HepG2 (cell line): ENCODE results near the gene ABCC3. TPM values are rescaled to one million over a fixed set of nuclear protein-coding genes. Genes with fewer than 3 reads are reported as not detected.
A peak's percentile ranks its signal among the peaks of the same experiment; 100 is the strongest.

Source experiments
- ARNT2 ChIP-seq: sonication (generic); formaldehyde crosslinking; IDR thresholded peaks from 2 replicates; pipeline ENCODE4 v1.8.0; 2022; ENCODE audit warnings: mild to moderate bottlenecking, low read depth, missing genetic modification reagents, moderate library complexity
- CREM ChIP-seq, 2 experiments: sonication (generic) in 1 of 2; formaldehyde crosslinking in 1 of 2; IDR thresholded peaks; 2 replicates each; pipeline versions ENCODE4 v1.4.0 to v1.6.1; 2016 to 2020; ENCODE audit warnings: antibody characterized with exemption in 1 of 2, mild to moderate bottlenecking in 1 of 2, missing genetic modification reagents in 1 of 2
- ELF3 ChIP-seq: IDR thresholded peaks from 2 replicates; pipeline ENCODE4 v1.6.1; 2016; ENCODE audit warnings: missing genetic modification reagents, missing compliant biosample characterization
- ETV5 ChIP-seq: IDR thresholded peaks from 2 replicates; pipeline ENCODE4 v1.6.1; 2018; ENCODE audit warnings: missing biosample characterization, missing genetic modification reagents, inconsistent platforms, borderline replicate concordance
- HOXA9 ChIP-seq: sonication (generic); formaldehyde crosslinking; IDR thresholded peaks from 2 replicates; pipeline ENCODE4 v1.8.1; 2022; ENCODE audit warnings: missing genetic modification reagents, mild to moderate bottlenecking, moderate library complexity, borderline replicate concordance
- KAT2B ChIP-seq: fragments of 150-350 bp; IDR thresholded peaks from 2 replicates; pipeline ENCODE4 v1.6.1; 2014; ENCODE audit warnings: low read depth, low read length, borderline replicate concordance
- MNT ChIP-seq: fragments of 450-650 bp; IDR thresholded peaks from 2 replicates; pipeline ENCODE4 v1.6.1; 2016
- MZF1 ChIP-seq: sonication (generic); formaldehyde crosslinking; IDR thresholded peaks from 2 replicates; pipeline ENCODE4 v1.8.1; 2023; ENCODE audit warnings: mild to moderate bottlenecking, missing genetic modification reagents, borderline replicate concordance
- PCBP1 ChIP-seq: fragments of 200-400 bp; formaldehyde crosslinking; IDR thresholded peaks from 2 replicates; pipeline ENCODE4 v1.6.1; 2017; ENCODE audit warnings: mild to moderate bottlenecking, low read depth, low read length, borderline replicate concordance
- REPIN1 ChIP-seq: sonication (generic); formaldehyde crosslinking; IDR thresholded peaks from 2 replicates; pipeline ENCODE4 v1.8.0; 2022; ENCODE audit warnings: missing genetic modification reagents, low read depth, mild to moderate bottlenecking, borderline replicate concordance
- REXO4 ChIP-seq: sonication (generic); formaldehyde crosslinking; IDR thresholded peaks from 2 replicates; pipeline ENCODE4 v1.8.0; 2022; ENCODE audit warnings: missing genetic modification reagents, mild to moderate bottlenecking, borderline replicate concordance
- TEAD3 ChIP-seq: optimal IDR thresholded peaks from 2 replicates; pipeline ENCODE3; 2016; ENCODE audit warnings: borderline replicate concordance
- TFDP2 ChIP-seq: sonication (generic); formaldehyde crosslinking; IDR thresholded peaks from 2 replicates; pipeline ENCODE4 v1.4.0; 2020; ENCODE audit warnings: missing genetic modification reagents
- ZBTB10 ChIP-seq: sonication (generic); formaldehyde crosslinking; IDR thresholded peaks from 2 replicates; pipeline ENCODE4 v1.4.0; 2020; ENCODE audit warnings: missing genetic modification reagents, borderline replicate concordance
- ZFP37 ChIP-seq: sonication (generic); formaldehyde crosslinking; IDR thresholded peaks from 2 replicates; pipeline ENCODE4 v1.4.0; 2020; ENCODE audit warnings: missing genetic modification reagents, borderline replicate concordance
- ZNF343 ChIP-seq: sonication (generic); formaldehyde crosslinking; IDR thresholded peaks from 2 replicates; pipeline ENCODE4 v1.4.0; 2020; ENCODE audit warnings: mild to moderate bottlenecking, missing genetic modification reagents
- ZNF513 ChIP-seq: sonication (generic); formaldehyde crosslinking; conservative IDR thresholded peaks from 2 replicates; pipeline ENCODE4 v1.5.0; 2020; ENCODE audit warnings: missing genetic modification reagents
- ZNF7 ChIP-seq: IDR thresholded peaks from 2 replicates; pipeline ENCODE4 v1.6.1; 2016; ENCODE audit warnings: missing biosample characterization, missing genetic modification reagents
- ZNF761 ChIP-seq: sonication (generic); formaldehyde crosslinking; conservative IDR thresholded peaks from 2 replicates; pipeline ENCODE4 v1.4.0; 2020; ENCODE audit warnings: mild to moderate bottlenecking, missing genetic modification reagents
- ZZZ3 ChIP-seq: sonication (generic); formaldehyde crosslinking; IDR thresholded peaks from 2 replicates; pipeline ENCODE4 v1.4.0; 2020; ENCODE audit warnings: missing genetic modification reagents, mild to moderate bottlenecking, borderline replicate concordance
- polyA plus RNA-seq, 8 experiments: library from polyadenylated mRNA; depleted of rRNA in 3 of 8; stranded (reverse) in 7 of 8; unstranded in 1 of 8; fragments of >200 nt; fragmentation: Illumina TruSeq in 4 of 8; extraction: Trizol in 4 of 8; gene quantifications; 2 replicates each; pipeline versions ENCODE4 v1.2.1 to v1.2.3, GENCODE V29; 2011 to 2016; ENCODE audit warnings: low read depth in 4 of 8, missing spikeins in 1 of 8, mixed read lengths in 1 of 8; ENCODE audit not compliant: insufficient read depth in 1 of 8
- total RNA-seq, 5 experiments: library from RNA; depleted of rRNA; stranded (reverse); fragments of >200 nt; fragmentation: Illumina TruSeq; extraction: Trizol; gene quantifications; 2 replicates each; pipeline ENCODE4 v1.2.3, GENCODE V29; 2016; ENCODE audit warnings: low read depth in 1 of 5
- TF ChIP-seq, protein P1 (sequence below): sonication (generic); formaldehyde crosslinking; IDR thresholded peaks from 2 replicates; pipeline ENCODE4 v1.4.0; 2020; ENCODE audit warnings: missing genetic modification reagents

ABCC3 gene
- total and polyA plus RNA-seq, 2 of the 13 experiments (the other 11 are each of a cell fraction or from before 2014, with no cell fraction given) = 25.2 to 50.7 TPM

DNA sequence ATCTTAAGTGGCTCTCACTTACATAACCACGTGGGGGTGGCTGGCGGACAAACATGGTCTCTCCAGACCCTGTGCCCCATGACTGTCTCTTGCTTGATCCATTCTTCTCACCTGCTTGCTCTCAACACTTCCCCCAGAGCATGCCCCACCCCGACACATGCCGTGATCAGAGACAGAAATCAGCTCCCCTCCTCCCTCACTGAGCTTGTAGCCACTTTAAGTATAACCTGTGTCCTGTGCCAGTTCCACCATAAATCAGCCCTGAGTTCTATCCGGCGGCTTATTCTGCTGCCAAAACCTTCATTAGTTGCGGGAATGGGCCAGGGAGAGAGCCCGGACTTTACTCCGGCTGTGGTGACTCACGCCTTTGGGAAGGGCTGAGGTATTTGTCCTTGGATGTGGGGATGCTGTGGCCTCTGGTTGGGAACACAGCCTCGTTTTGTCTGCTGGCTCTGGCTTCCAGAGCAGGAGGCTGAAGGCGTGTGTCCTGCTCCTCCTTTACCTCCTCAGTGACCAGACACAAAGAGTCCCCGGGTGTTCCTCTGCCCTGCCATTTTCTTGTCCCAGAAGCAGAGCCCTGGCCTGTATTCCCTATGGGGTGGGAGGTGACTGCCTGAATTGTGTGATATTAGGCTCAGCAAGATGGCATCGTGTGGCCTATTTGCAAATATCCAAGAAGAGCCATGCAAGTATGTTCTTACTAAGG lies 52.0 kb downstream of the ABCC3 start (continued):
- TF ChIP-seq ZNF513 (CRISPR knock-in tag) (no peak), ZBTB10 (CRISPR knock-in tag) (peak; percentile 21; the same call in 1 of the 2 replicates), ZNF7 (CRISPR knock-in tag) (no peak), TEAD3 (peak; percentile 95), PCBP1 (no peak), REXO4 (no peak), CREM (IDR thresholded peaks at IDR 0.05) (peak; percentile 67), CREM (CRISPR knock-in tag; IDR thresholded peaks at IDR 0.05) (no peak), ZNF343 (no peak), MZF1 (CRISPR knock-in tag) (no peak), ZFP37 (CRISPR knock-in tag) (peak; percentile 84; the same call in 1 of the 2 replicates), TFDP2 (CRISPR knock-in tag) (peak; percentile 68; the same call in 1 of the 2 replicates), ZZZ3 (CRISPR knock-in tag) (no peak), ELF3 (CRISPR knock-in tag) (peak; percentile 82), KAT2B (no peak), MNT (peak; percentile 48; the same call in 1 of the 2 replicates), REPIN1 (CRISPR knock-in tag) (peak; percentile 68; the same call in 1 of the 2 replicates), ZNF761 (CRISPR knock-in tag) (no peak; the same call in 1 of the 2 replicates), HOXA9 (no peak), ARNT2 (CRISPR knock-in tag) (peak; percentile 9; the same call in 1 of the 2 replicates), ETV5 (CRISPR knock-in tag) (peak; percentile 83; the same call in 1 of the 2 replicates)
- TF ChIP-seq, protein P1, sequence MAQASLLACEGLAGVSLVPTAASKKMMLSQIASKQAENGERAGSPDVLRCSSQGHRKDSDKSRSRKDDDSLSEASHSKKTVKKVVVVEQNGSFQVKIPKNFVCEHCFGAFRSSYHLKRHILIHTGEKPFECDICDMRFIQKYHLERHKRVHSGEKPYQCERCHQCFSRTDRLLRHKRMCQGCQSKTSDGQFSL (CRISPR knock-in tag) = 0 out of 2 replicates have a peak, but pooled peaks have one; percentile 35
